GM06990 (cell line): Measurements from ENCODE around the gene BTBD7.

Experiments used
- DNase-seq: peaks from one replicate; pipeline ENCODE4 v3.0.0-alpha.2; 2011; ENCODE audit not compliant: insufficient read length; ENCODE audit errors: extremely low read depth
- H3K27me3 ChIP-seq: replicated peaks from 2 replicates; pipeline ENCODE4 v1.6.0; 2011; ENCODE audit warnings: low read length; ENCODE audit not compliant: control insufficient read depth, insufficient read depth
- H3K36me3 ChIP-seq: 2 replicates; pipeline ENCODE4 v1.5.1; 2011; ENCODE audit warnings: low read length; ENCODE audit not compliant: control insufficient read depth, insufficient read depth
- H3K4me3 ChIP-seq: replicated peaks from 2 replicates; pipeline ENCODE4 v1.5.1; 2011; ENCODE audit warnings: low read depth, mild to moderate bottlenecking, control low read depth, low read length
- TF ChIP-seq, protein P1 (sequence below): IDR thresholded peaks from 2 replicates; pipeline ENCODE4 v1.5.1; 2011; ENCODE audit warnings: low read length, control low read depth, mild to moderate bottlenecking, inconsistent platforms; ENCODE audit not compliant: insufficient read depth, poor library complexity, severe bottlenecking

BTBD7 gene

DNA sequence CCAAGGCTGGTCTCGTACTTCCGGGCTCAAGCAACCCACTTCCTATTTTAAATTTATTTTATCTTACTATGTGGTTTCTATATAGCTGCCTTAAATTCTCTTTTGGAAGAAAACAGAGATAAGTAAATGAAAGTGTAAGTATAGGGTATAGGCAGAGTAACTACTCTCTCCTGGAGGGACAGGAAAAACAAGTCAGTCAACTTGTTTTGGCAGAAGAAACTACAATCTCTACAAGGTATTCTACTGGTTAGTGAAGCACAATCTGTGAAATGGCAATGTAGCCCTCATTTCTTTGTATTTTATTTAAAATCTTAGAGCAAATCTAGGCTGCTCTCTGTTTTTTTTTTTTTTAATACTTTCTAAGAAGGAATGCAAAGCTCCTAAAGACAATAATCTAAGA lies 70.4 kb downstream of the BTBD7 start:
- Histone ChIP-seq H3K4me3 (no peak overlapping the region), H3K36me3 (peaks cover 2% of the 10 kb centered on the region), H3K27me3 (no peaks in the 10 kb centered on the region)
- TF ChIP-seq, protein P1, sequence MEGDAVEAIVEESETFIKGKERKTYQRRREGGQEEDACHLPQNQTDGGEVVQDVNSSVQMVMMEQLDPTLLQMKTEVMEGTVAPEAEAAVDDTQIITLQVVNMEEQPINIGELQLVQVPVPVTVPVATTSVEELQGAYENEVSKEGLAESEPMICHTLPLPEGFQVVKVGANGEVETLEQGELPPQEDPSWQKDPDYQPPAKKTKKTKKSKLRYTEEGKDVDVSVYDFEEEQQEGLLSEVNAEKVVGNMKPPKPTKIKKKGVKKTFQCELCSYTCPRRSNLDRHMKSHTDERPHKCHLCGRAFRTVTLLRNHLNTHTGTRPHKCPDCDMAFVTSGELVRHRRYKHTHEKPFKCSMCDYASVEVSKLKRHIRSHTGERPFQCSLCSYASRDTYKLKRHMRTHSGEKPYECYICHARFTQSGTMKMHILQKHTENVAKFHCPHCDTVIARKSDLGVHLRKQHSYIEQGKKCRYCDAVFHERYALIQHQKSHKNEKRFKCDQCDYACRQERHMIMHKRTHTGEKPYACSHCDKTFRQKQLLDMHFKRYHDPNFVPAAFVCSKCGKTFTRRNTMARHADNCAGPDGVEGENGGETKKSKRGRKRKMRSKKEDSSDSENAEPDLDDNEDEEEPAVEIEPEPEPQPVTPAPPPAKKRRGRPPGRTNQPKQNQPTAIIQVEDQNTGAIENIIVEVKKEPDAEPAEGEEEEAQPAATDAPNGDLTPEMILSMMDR: no peak
- DNase-seq: no peak

DNA sequence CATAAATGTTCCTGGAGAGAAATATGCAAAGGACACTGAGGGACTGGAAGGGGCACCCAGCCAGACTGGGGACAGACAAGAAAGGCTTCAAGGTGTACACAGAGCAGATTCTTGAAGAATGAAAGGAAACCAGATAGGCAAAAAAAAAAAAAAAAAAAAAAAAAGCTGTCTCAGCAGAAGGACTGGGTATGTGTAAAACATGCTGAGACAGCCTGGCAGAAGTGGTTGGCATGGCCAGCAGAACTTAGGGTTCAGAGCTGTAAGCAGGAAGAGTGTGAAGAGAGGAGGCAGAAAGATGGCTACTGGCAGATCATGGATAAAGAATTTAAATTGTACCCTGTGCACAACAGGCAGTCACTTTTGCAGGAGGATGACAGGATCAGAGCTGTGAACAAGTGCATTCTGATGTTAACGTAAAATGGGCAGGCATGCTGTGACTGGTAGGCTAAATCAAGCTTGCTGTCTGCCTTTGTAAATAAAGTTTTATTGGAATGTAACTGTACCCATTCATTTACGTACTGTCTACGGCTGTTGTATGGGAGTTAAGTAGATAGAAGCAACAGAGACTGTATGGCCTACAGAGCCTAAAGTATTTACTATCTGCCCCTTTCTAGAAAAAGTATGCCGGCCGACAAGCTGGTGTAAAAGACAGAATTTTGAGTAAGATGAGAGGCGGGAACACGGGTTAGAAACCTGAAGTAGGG lies 83.6 kb downstream of the BTBD7 start:
- Histone ChIP-seq H3K27me3 (no peaks in the 10 kb centered on the region), H3K4me3 (no peak overlapping the region), H3K36me3 (peaks cover 7% of the 10 kb centered on the region)
- DNase-seq: no peak
- TF ChIP-seq, protein P1: no peak

DNA sequence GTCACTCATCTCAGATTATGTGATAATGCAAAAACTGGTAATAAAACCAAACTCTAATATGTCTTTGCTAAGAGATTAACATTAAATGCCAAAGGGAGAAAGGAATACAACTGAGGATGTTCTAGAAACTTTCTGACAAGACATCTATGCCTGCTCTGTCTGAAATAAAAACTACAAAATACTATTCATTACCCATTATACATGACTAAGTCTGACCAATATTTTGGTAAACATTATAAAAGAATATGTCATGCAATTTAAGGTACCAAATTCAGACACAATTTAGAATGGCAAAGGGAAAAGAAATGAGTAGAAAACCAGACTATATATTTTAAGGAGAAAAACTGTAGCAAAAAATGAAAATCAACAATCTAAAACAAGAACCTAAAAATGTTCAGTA lies 86.3 kb downstream of the BTBD7 start:
- TF ChIP-seq, protein P1: no peak
- H3K36me3 ChIP-seq: peaks cover 17% of the 10 kb centered on the region
- DNase-seq: no peak

DNA sequence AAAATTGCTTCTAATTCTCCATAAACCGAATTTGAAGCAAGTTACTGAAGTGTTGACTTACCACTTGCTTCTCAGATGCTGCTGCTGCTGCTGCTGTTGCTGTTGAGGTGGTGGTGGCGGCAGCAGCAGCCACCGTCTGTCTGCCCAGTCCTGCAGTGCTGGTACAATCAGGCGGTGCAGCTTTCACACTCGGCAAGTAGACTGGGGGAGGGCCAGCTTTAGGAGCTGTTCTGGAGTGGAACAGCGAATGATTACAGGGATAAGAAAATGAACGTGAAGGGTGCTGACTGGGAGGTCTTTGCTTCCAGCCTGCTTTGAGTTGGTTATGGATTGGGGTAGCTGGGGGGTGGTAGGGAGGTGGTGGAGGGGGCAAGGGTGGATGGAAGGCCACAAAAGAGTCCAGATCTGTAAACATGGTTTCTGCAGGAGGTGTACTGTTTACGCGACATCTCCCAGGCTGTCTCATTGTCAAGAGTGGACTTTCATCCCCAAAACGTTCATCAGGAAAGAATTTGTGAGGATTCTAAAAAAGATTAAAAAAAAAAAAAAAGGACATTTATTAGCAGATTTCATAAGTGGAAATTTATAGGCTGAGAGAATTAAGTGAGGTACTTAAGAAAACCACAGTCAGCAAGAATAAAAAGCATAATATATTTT lies 86.9 kb downstream of the BTBD7 start:
- no peak for DNase-seq
- Histone ChIP-seq H3K27me3 (no peaks in the 10 kb centered on the region), H3K4me3 (no peak overlapping the region), H3K36me3 (peaks cover 18% of the 10 kb centered on the region)
- TF ChIP-seq, protein P1: no peak

More for the DNA sequence above, 86.3 kb downstream of the BTBD7 start:
- no peaks in the 10 kb centered on the region for H3K27me3 ChIP-seq
- no peak overlapping the region for H3K4me3 ChIP-seq

DNA sequence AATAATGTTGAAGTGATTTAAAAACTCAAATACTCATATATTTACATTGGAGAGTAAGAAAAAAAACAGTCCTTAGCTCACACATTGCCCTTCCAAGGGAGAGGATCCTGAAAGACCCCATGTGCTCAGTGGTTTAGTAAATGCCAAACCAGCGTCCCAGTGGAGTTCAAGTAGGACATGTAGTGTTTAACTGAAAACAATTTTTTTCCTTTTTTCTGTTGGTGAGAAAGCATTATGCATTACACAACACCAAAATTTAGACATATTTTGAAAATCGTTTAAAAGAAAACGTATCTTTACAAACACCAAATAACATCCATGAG lies 92.2 kb downstream of the BTBD7 start:
- Histone ChIP-seq H3K36me3 (peaks cover 14% of the 10 kb centered on the region), H3K27me3 (no peaks in the 10 kb centered on the region), H3K4me3 (no peak overlapping the region)
- DNase-seq: no peak
- TF ChIP-seq, protein P1: no peak
